PC-3 (cell line): ENCODE results near the gene GRB10.

Source experiments
- EZH2 ChIP-seq: fragments of 300-600 bp; sonication (generic); IDR thresholded peaks from one replicate; pipeline ENCODE4 v1.6.1; 2017; ENCODE audit warnings: antibody characterized with exemption, mild to moderate bottlenecking, low read length; ENCODE audit not compliant: unreplicated experiment
- TF ChIP-seq, protein P1 (sequence below): fragments of 300-600 bp; sonication (generic); conservative IDR thresholded peaks from 2 replicates; pipeline ENCODE4 v1.5.1; 2017; ENCODE audit warnings: antibody characterized with exemption, low read depth, mild to moderate bottlenecking, low read length

- TF ChIP-seq, protein P1, sequence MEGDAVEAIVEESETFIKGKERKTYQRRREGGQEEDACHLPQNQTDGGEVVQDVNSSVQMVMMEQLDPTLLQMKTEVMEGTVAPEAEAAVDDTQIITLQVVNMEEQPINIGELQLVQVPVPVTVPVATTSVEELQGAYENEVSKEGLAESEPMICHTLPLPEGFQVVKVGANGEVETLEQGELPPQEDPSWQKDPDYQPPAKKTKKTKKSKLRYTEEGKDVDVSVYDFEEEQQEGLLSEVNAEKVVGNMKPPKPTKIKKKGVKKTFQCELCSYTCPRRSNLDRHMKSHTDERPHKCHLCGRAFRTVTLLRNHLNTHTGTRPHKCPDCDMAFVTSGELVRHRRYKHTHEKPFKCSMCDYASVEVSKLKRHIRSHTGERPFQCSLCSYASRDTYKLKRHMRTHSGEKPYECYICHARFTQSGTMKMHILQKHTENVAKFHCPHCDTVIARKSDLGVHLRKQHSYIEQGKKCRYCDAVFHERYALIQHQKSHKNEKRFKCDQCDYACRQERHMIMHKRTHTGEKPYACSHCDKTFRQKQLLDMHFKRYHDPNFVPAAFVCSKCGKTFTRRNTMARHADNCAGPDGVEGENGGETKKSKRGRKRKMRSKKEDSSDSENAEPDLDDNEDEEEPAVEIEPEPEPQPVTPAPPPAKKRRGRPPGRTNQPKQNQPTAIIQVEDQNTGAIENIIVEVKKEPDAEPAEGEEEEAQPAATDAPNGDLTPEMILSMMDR, result no peak
- no peak for TF ChIP-seq EZH2
These were observed 184.0 kb downstream of the GRB10 start for GRCh38 chr7:50598460-50599343.
